GM21723 (cell line): ENCODE measurements around the gene LIN7A.
A peak's percentile ranks its signal among the peaks of the same experiment; 100 is the strongest.

Experiments used
- ATAC-seq: cut with Tn5 transposase; IDR thresholded peaks from one replicate; pipeline ENCODE4 v1.9.1; 2021; ENCODE audit warnings: mild to moderate bottlenecking, moderate library complexity; ENCODE audit not compliant: unreplicated experiment

The LIN7A gene, protein sequence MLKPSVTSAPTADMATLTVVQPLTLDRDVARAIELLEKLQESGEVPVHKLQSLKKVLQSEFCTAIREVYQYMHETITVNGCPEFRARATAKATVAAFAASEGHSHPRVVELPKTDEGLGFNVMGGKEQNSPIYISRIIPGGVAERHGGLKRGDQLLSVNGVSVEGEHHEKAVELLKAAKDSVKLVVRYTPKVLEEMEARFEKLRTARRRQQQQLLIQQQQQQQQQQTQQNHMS

DNA sequence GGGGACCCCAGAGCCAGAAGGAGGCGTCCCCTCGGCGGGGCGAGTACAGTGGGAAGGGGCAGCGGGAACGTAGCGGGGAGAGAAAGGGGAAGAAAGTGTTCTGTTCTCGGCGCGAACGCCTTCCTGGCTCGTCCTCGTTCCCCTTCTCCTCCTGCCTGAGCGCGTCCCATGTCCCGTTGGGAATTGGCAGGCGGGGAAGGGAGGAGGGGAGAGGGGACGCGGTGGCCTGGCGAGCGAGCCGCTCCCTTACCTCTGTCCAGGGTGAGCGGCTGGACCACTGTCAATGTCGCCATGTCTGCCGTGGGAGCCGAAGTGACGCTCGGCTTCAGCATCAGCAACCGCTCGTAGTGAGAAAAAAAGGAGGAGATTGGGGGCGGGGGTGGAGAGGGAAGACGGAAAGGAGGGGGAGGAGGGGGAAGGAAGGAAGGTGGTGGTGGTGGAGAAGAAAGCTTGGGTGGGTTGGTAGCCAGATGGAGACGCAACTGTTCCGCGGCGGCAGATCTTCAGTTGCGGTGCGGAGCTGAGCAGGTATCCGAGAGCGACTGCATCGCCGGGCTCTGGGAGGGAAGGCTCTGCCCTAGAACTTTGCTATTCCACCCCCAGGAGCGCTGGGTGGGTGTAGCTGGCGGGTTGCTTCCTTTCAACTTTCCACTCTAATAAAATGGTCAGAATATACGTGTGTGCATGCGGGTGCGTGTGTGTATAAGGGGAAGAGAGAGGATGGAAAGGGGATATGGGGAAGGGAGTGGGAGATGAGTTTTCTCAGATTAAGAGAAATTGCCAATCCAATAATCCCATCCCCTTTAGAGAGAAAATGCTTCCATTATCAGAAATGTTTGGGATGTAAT lies at the start of gene LIN7A:
TSS of gene LIN7A (minus strand) at position 544 of the 848 bp plus-strand sequence. CDS start at position 332, 212 bp downstream.
- no peak for ATAC-seq

DNA sequence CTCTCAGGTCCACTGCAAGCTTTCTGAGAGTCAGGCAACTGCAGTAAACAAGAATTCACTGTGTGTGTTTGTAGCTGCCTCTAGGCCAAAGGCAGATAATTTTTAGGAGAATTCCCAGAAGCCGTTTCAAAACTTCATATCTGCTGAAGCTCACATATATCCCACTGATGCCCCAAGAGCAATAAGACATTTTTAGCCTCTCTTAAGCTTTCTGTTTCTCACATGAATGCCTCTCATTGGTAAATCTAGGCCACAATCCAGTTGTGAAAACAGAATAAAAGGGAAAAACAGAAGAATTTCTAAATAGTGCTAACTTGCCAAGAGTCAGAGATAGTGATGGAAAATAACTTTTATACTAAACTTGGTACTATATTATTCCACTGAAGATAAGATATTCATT lies 48.5 kb upstream of the LIN7A start:
- ATAC-seq, result no peak

DNA sequence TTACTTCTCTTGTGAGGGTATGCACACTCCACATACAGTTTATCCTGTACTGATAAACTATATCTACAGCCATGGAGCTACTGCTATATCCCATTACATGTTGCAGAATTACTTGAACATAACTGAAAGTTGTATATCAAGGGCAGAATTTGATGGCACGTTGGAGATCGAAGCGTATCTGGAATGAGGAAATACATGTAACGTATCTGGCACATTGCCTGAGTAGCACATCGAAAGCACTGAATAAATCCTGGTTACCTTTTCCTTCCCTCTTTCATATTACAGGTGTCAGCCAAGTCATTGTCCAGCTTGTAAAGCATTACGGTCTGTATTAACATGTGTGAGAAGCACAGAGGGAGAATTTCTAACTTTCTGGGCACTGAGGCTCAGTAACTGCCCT lies 42.1 kb upstream of the LIN7A start:
- ATAC-seq, result no peak

DNA sequence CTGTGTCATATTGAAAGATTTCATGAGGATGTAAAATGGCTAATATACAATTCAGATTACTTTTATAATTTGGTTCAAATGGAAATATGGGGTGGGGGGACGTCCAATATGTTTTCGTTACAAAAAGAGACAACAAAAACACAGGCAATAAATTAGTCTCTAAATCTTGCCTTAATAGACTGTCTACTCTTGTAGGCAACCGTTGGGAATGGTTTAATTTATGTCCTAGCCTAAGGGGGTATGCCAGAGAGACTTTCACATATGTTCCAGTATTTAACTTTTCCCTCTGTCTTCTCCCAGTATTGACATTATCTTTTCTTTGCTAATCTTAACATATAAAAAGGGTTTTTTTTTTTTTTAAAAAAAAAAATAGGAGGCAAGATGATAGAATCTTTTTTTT lies 41.5 kb upstream of the LIN7A start:
- no peak for ATAC-seq

DNA sequence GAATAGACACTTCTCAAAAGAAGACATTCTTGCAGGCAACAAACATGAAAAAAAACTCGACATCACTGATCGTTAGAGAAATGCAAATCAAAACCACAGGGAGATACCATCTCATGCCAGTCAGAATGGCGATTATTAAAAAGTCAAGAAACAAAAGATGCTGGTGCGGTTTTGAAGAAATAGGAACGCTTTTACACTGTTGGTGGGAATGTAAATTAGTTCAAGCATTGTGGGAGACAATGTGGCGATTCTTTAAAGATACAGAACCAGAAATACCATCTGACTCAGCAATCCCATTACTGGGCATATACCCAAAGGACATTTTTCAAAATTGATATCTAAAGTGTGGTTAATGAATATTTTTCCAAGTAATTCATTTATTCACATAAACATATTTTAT lies 39.6 kb upstream of the LIN7A start:
- ATAC-seq, result no peak

DNA sequence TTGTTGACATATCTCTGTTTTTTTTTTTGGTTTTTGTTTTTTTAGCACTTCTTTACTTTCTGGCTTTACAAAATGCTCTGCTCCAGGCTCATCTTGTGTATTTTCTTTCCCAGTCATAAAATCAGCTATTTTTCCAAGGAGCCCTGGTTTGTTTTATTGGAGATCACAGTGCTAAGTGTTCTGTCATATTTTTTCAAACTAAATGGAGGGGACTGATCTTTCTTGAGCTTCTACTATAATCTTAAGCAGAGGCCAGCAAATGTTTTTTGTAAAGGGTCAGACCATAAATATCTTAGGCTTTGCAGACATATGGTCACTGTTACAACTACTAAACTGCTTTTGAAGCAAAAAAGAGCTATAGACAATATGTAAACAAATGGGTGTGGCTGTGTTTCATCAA lies 30.6 kb upstream of the LIN7A start:
- ATAC-seq, result no peak

DNA sequence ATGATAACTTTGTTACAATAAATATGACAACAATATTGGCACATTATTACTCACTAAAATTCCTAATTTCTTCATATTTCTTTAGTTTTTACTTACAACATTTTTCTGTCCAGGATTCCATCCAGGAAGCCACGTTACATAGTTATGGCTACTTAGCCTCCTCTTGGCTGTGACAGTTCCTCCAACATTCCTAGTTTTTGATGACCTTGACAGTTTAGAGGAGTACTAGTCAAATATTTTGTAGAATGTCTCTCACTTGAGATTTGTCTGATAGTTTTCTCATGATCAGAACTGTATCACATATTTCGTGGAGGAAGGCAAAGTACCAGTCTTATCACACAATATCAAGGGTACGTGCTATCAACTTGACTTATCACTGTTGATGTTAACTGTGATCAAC lies 29.8 kb upstream of the LIN7A start:
- ATAC-seq, result no peak

DNA sequence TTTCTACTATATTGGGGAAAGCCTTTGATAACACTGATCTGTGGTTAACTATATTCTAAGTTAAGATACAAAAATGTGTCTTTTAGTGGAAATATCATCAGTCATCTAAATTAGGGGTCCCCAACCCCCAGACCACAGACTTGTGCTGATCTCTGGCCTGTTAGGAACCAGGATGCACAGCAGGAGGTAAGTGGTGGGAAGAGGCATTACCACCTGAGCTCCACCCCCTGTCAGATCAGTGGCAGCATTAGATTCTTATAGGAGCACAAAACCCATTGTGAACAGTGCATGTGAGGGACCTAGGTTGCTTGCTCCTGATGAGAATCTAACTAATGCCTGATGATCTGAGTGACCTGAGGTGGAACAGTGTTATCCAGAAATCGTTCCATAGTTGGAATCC lies 28.3 kb upstream of the LIN7A start:
- ATAC-seq, result no peak

DNA sequence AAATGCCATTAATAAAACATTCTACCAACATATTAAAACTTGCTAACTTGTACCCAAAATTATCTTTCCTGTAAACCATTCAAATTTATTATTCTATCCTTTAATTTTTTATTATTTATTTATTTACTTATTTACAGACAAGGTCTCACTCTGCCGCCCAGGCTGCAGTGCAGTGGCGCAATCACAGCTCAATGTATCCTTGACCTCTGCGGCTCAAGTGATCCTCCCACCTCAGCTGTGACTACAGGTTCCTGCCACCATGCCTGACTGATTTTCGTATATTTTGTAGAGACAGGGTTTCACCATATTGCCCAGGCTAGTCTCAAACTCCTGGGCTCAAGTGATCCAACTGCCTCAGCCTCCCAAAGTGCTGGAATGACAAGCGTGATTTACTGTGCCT lies 20.4 kb upstream of the LIN7A start:
- no peak for ATAC-seq

DNA sequence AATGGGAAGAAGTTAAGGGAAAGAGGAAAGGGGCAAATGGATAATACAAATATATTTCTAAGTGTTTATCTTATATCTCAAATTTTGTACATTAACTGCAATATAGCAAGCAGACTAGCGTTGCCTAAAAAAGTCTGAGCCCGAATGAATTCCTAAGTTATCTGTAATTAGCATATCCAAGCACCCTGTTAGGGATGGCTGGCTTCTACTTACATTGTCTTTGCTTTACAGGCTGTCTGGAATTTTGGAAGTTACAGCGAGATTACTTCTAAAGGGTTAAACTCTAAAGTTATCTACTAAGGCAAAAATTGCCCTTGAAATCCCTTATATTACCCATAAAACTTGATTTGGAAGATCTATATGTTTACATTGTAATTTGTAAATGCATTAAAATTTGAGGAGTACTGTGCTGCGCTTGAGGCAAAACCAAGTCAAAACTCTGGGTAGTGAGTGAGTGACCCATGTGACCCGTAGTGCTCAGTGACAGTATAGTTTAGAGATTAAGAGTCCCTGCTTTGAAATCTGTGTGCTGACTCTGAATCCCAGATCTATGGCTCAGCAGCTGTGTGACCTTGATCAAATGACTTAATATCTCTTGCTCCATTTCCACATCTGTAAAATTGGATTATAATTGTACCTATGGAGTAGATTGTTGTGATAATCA lies 17.3 kb upstream of the LIN7A start:
- no peak for ATAC-seq

DNA sequence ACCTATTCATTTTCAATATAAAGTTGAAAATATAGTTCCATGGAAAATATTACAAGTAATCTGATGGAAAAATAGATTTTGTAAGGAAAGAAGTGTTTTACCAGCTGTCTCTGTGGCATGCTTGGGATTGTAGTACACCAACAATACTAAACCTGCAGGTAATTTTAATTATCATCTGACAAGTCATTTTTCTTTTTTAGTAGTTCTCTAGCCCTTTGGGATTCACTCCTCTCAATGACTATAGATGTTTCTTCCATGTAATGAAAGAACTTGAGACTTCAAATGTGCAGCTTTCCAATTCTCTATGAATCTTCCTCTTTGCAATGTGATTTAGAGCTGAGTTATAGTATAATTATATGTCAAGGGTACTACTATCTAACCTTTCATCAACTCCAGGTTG lies 14.7 kb upstream of the LIN7A start:
- ATAC-seq, result no peak

DNA sequence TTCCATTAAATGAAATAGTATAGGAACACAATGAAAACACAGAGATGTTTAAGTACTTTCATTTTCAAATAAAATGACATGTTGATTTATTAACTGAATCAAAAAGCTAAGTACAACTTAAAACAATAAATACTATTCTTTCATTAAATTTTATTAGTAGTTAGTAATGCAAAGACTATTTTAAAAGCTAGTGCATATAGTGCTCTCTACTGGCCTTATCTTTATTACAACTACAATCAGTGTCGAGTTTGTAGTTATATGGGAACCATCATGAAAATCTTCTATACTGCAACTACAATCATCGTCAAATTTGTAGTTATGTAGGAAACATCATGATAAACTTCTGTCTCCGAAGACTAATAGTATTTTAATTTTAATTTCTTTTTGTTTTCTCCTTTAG lies 8.9 kb upstream of the LIN7A start:
- no peak for ATAC-seq

DNA sequence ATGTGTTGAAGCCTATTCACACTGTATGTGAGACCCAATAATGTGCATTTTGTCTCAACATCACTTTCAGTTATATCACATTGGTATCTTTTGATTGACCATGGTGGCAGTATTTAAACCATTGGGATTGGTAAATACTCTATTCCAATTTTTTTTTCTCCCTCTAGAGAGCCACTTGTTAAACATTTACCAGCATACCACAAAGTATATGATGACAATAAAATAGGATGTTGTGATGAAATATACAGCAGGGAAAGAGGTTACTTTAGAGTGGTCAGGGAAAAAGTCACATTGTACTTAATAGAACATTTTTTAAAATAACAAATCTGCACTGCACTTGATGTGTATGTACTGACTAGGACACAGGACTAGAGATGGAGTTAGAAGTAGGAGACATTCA lies 5.6 kb upstream of the LIN7A start:
- no peak for ATAC-seq

DNA sequence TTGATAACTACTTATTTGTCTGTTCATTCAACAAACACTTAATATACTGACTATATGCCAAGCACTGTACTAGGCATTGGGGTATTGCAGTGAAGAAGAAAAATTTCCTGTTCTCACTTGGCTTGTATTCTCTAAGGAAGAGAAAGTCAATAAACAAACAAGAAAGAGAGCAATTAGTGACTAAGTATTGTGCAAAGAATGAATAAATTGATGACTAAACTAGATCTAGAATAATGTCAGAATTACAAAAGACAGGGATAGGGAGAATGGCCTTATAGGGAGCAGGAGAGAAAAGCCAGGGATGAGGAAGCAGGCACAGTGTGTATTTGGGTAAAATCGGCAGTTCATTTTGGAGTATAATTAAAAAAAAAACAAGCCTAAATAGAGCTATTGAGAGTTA lies 4.2 kb upstream of the LIN7A start:
- no peak for ATAC-seq

DNA sequence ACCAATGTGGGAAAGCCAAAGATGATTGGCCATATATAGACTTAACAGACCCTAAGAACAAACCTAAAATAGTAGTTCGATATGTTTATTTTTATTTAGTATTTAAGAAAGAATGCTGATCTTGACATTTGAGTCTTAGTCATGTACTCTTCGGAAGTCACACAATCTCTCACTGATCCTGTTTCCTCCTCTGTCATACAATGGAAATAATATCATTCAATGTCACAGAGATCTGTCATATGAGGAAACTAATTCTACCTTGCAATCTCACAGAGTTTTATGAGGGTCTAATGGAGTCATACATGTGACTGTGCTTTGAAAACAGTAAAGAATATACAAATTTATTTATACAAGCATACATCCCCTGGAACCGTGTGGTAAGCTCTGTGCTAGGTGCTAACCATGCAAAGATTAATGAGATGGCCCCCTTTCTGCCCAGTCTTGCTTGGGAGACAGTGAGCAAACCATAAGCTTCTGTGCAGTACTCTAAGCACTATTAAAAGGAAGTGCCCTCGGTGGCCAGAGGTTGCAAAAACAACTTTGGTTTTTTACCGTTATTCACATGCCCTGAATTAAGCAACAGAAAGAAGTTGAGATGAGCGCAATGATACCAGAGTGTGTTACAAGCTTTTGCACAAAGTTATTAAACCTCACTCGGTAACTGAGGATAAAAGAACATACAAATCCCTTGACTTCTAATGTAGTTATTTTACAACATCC lies 1.7 kb upstream of the LIN7A start:
- no peak for ATAC-seq

DNA sequence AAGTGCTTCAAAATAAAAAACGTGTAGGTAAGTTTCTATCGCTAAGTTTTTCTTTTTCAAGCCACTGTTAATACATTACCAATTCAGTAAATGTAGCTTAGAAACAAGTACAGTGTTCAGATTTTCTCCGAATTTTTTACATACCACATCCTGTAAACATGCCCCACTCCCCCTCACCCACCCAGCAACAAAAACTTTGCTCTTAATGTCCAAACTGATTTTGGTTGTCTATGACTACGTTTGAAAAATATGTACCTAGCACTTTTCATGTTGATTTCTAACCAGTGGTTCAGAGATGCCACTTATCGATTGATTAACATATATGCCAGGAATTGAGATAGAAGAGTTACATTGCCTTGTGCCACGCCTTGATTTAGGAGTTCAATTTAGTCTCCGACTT lies 663 bp upstream of the LIN7A start:
- ATAC-seq, result no peak

DNA sequence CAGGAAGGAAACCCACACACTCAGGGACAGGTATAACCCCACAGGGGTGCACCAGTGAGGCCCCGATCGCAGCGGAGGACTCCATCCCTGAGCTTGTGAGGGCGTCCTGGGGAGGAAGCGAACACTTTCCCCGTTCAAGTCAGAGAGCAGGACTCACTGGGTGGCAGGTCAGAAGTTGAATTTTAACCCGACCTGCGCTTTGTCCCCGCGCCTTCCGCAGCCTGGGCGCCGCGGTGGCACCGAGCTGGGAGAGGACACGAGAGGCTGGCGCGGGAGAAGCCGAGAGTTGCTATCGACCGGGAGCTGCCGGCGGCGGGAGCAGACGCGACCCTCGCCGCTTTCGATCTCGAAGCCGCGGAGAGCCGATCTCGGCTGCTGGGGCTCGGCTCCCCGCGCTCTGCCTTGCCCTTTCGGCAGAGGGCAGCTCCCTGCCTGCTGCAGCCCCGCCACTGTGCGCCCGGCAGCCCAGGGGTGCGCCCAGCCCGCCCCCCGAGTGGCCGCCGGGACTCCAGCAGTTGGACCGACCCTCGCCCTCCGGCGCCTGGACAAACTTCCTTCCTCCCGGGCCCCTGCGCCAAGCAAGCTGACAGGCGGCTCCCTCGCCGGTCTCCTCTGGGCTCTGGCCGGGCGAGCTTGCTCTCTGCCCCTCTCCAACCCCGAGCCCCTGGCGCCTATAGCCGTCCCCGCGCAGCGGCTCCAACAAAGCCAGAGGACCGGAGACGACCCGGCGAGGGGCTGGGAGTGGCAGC lies 918 bp downstream of the LIN7A start:
- ATAC-seq, result peak; percentile 65

DNA sequence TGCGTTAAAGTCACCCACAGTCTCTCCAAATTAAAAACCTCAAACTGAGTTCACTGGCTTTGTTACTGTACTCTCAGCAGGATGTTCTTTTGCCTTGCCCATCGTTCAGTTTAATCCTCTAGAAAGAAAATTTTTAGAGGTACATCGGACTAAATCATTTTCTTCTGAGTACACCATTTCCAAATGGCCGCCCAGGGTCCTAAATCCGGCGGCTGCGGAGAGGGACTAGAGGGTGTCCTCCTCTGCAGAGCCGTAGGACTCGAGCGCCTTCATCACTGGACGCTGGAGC lies 1.4 kb downstream of the LIN7A start:
- no peak for ATAC-seq

DNA sequence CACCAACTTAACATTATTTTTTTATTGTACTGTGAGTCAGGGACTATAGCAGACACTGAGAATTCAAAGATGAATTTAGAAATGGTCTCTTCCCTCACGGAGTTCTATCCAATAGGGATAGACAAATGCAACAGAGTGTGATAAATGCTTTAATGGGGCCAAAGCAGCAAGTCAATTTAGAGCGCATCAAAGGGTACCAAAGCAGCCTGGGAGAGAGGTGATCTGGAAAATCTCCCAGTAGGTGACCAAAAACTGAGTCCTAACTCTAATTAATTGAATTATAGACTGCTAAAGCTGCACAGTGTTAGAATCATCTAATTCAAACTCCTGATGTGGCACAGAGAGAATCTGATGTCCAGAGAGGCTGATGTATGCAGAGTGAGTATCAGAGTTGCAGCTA lies 2.6 kb downstream of the LIN7A start:
- ATAC-seq, result no peak

DNA sequence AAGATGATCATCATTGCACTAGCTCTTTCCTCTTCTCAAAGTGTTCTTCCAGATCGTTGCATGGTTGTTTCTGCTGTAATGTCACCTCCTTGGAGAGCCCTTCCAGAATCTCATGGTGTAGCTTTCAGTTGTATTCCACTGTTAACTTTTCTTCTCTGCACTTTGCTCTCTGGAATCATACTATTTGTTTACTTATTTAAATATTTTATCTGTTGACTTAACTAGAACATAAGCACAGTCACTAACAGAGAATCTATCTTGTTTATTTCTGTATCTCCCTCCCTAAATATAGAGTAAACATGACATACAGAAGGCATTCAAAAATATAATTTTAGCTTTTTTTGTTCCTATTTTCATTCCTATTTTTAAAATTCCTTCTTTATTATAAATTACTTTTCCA lies 11.8 kb downstream of the LIN7A start:
- no peak for ATAC-seq

DNA sequence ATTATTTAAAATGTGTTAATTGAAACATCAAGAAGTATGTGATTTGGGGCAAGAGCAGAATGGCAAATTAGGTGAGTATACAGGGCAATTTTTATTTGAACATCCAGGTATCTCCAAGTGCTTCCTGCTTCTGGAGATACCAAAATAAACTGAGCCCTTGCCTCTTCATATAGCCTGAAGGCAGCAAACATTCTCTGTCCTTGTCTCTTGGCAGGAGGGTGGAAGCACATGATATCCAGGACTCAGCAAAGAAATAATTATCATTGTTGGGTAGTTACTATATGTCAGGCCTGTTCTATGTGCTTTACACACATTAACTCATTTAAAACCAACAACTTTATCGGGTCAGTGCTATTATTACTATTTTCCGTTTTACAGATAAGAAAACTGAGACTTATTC lies 12.5 kb downstream of the LIN7A start:
- no peak for ATAC-seq
